ENCODE results near the gene DYNC1LI2. TPM values are rescaled to one million over a fixed set of nuclear protein-coding genes. Genes with fewer than 3 reads are reported as not detected.
"Not testable (repeated sequence)": the region's sequence is repeated elsewhere in the genome, so short reads cannot be mapped to it uniquely, and the experiment has no call there.

Gene DYNC1LI2
- total RNA-seq (100 to 1,000 TPM in 3 of 9 donors, 10 to 100 TPM in 6; 58.3 to 117 (median 88.6) TPM), polyA plus RNA-seq (10 to 100 TPM; 38.3 to 53.2 TPM)
- long read RNA-seq, donor 1, full-length matches to known transcripts = 53 of 82 reads
- long read RNA-seq, donor 1, partial matches to known transcripts = 10 of 82 reads
- long read RNA-seq, donor 1, other reads (novel, unspliced or antisense) = 19 of 82 reads
- long read RNA-seq, donor 2, full-length matches to known transcripts = 43 of 94 reads
- long read RNA-seq, donor 2, partial matches to known transcripts = 24 of 94 reads
- long read RNA-seq, donor 2, other reads (novel, unspliced or antisense) = 27 of 94 reads
- long read RNA-seq, donor 3, full-length matches to known transcripts = 40 of 70 reads
- long read RNA-seq, donor 3, partial matches to known transcripts = 18 of 70 reads
- long read RNA-seq, donor 3, other reads (novel, unspliced or antisense) = 12 of 70 reads

DNA sequence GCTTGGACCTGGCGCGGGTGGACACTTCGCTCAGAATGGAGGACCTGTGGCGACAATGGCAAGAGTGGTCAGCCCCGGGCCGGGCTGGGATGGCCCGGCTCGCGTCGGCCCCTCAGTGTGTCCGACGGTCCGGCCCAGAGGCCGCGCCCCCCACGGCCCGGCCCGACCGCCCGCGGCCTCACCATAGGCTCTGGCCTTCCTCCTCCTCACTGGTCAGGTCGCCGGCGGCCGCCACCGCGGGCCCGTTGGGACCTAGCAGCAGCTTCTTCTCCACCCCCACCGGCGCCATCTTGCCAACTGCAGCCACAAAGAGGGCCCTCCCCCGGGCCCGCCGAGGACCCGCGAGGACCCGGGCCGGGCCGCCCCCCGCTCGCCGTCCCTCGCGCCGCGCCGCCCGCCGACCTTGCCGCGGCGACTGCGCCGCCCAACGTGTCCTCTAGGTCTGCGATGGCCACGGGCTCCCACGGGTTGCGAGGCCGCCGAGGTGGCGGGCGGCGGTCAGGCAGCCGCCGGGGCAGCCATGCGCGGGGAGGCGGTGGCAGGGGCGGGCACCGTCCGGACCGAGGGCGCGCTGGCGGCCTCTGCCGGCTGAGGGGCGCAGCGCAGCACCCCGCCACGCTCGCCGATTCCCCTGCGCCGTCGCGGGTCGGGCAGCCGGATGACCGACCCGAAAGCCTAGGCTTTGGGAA is at the start of gene DYNC1LI2:
DYNC1LI2 (minus strand) TSS at position 307 of the 689 bp plus-strand sequence; CDS start at position 289, 18 bp downstream.
- peak within 1 kb of the TSS; percentile 63 to 100 (median 96) for H3K4me3 ChIP-seq
- H3K36me3 ChIP-seq = peaks cover 0 to 36% (median 28%) of the 10 kb centered on the region in 9 donors
- DNase-seq = peak; percentile 86 to 91 (median 87)
- intact Hi-C loops (cut with DNase I) = loop anchor here in 5 of 10 donors (1.0 to 10.0 kb wide), 7 partner anchors 10 to 347 kb away; partner anchors contain the start of gene CMTM4 (in 1 of the 5)
- peak within 1 kb of the TSS; percentile 88 to 100 (median 95) for H3K27ac ChIP-seq
- peak in 1 of 2 donors; percentile 38 for TF ChIP-seq POLR2A (IDR thresholded peaks at IDR 0.05)
- TF ChIP-seq CTCF (IDR thresholded peaks at IDR 0.05) = peak; percentile 63 to 98 (median 88)
- peak; percentile 79 to 95 (median 92) for ATAC-seq
- no peaks in the 10 kb centered on the region for H3K27me3 ChIP-seq
- peaks cover 0 to 55% (median 21%) of the 10 kb centered on the region in 12 donors for H3K4me1 ChIP-seq
- H3K9me3 ChIP-seq = no peaks in the 10 kb centered on the region
- 0 to 1% (median 0%) methylated on average over 1 to 90 of the region's 90 CpGs for WGBS, 4 donors

DNA sequence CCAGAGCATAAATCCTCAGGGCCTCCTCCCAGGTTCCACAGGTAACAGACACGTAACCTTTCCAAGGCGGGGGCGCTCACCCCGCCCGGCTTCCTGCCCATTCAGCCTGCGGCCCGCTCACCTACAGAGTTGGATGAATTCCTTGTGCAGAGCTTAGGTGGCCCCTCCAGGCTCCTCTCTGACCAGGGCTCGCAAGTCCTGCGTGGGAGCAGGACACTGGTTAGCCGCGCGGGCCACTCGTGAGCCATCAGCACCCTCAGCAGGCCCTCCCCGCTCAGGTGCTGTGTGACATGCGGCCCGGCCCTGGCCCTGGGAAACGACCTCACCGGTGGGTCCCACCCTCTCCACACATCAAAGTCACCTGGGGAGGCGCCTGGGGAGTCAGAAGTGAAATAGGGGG is 49.4 kb upstream of the DYNC1LI2 start:
- DNase-seq (no peak), ATAC-seq (no peak)
- Histone ChIP-seq H3K4me1 (no peaks in the 10 kb centered on the region), H3K36me3 (peaks cover 0 to 49% (median 45%) of the 10 kb centered on the region in 9 donors), H3K4me3 (no peak overlapping the region), H3K27ac (no peak overlapping the region), H3K27me3 (no peaks in the 10 kb centered on the region), H3K9me3 (no peaks in the 10 kb centered on the region)
- intact Hi-C loops (cut with DNase I) = no loop called here
- 92 to 95% (median 93%) methylated on average over 12 to 19 of the region's 19 CpGs for WGBS, 4 donors
- TF ChIP-seq CTCF (IDR thresholded peaks at IDR 0.05) (no peak), POLR2A (IDR thresholded peaks at IDR 0.05) (no peak)

GRCh38 chr16:66798161-66798560 is 46.8 kb upstream of the DYNC1LI2 start:
- no peaks in the 10 kb centered on the region for H3K4me1 ChIP-seq
- no peaks in the 10 kb centered on the region for H3K9me3 ChIP-seq
- peaks cover 0 to 22% (median 19%) of the 10 kb centered on the region in 9 donors for H3K36me3 ChIP-seq
- intact Hi-C loops (cut with DNase I) = no loop called here
- no peak overlapping the region for H3K4me3 ChIP-seq
- 86 to 92% (median 87%) methylated on average over 2 of the region's 2 CpGs for WGBS, 4 donors
- H3K27ac ChIP-seq = no peak overlapping the region
- DNase-seq (no peak), ATAC-seq (no peak)
- TF ChIP-seq CTCF (IDR thresholded peaks at IDR 0.05) (no peak), POLR2A (IDR thresholded peaks at IDR 0.05) (no peak)
- no peaks in the 10 kb centered on the region for H3K27me3 ChIP-seq

DNA sequence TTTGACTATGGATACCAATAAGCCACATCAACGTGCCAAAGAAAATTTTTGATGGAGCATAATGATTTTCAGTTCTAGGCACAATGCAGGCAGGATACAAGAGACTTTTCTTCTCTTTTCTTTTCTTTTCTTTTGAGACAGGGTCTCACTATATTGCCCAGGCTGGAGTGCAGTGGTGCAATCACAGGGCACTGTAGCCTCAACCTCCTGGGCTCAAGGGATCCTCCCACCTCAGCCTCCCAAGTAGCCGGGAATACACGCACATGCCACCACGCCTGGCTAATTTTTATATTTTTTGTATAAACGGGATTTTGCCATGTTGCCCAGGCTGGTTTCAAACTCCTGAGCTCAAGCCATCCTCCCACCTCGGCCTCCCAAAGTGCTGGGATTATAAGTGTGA is 42.6 kb upstream of the DYNC1LI2 start:
- DNase-seq; H3K4me1 ChIP-seq; H3K27me3 ChIP-seq; H3K36me3 ChIP-seq; ATAC-seq; H3K9me3 ChIP-seq; intact Hi-C loops (cut with DNase I); H3K4me3 ChIP-seq; H3K27ac ChIP-seq: not testable (repeated sequence)
- 87 to 91% (median 90%) methylated on average over 6 of the region's 6 CpGs for WGBS, 4 donors
